Thyroid gland (tissue), 4 donors: ENCODE measurements around the gene DOP1A. TPM values are rescaled to one million over a fixed set of nuclear protein-coding genes. Genes with fewer than 3 reads are reported as not detected.

Experiments
- DNase-seq, 2 donors: peaks; one replicate each; pipeline ENCODE4 v3.0.0-alpha.2; 2019
- H3K27ac ChIP-seq, 3 donors: fragments of 200-600 bp; sonication (generic); 1 replicate in 2 of 3; 2 replicates in 1 of 3; pipeline ENCODE4 v1.5.1; 2016 to 2019; ENCODE audit warnings: mild to moderate bottlenecking in 1 of 3, moderate library complexity in 1 of 3
- H3K27me3 ChIP-seq: fragments of 200-600 bp; sonication (generic); one replicate; pipeline ENCODE4 v1.5.1; 2019
- H3K36me3 ChIP-seq, 2 donors: fragments of 200-600 bp; sonication (generic); one replicate each; pipeline ENCODE4 v1.5.1; 2016 to 2019
- H3K4me1 ChIP-seq, 2 donors: fragments of 200-600 bp; sonication (generic); one replicate each; pipeline ENCODE4 v1.5.1; 2017 to 2019
- H3K4me3 ChIP-seq, 3 donors: fragments of 200-600 bp; sonication (generic); replicated peaks in 1 of 3; 1 replicate in 2 of 3; 2 replicates in 1 of 3; pipeline ENCODE4 v1.5.1; 2016; ENCODE audit warnings: mild to moderate bottlenecking in 1 of 3
- H3K9me3 ChIP-seq: fragments of 200-600 bp; sonication (generic); one replicate; pipeline ENCODE4 v1.5.1; 2017
- POLR2A ChIP-seq, 2 donors: fragments of 450-650 bp; IDR thresholded peaks; one replicate each; pipeline ENCODE4 v1.6.1; 2017; ENCODE audit warnings: antibody characterized with exemption in 2 of 2, mild to moderate bottlenecking in 2 of 2, moderate library complexity in 1 of 2
- WGBS, 2 donors: methylation state at CpG; one replicate each; pipeline ENCODE4 v1.1.5; 2017; 5-methylcytosine and 5-hydroxymethylcytosine counted together
- intact Hi-C: fragments of 100-400 bp; cut with DNase I; formaldehyde crosslinking; loops from one replicate; pipeline ENCODE4 v1.15.1; 2023
- total RNA-seq, 4 donors: library from RNA; depleted of rRNA; stranded (reverse); fragments of >200 nt; gene quantifications; one replicate each; pipeline ENCODE4 v1.2.3, GENCODE V29; 2016
- TF ChIP-seq, protein P1 (sequence below), 6 experiments: fragments of 200-600 bp in 3 of 6; fragments of 450-650 bp in 3 of 6; sonication (generic) in 3 of 6; IDR thresholded peaks; one replicate each; pipeline ENCODE4 v1.5.1; 2016 to 2019; ENCODE audit warnings: antibody characterized with exemption in 6 of 6, mild to moderate bottlenecking in 2 of 6, inconsistent platforms in 1 of 6, moderate library complexity in 1 of 6

The DOP1A gene
- total RNA-seq, 4 donors from 2014 or later: 31.6 to 58.4 (median 54.2) TPM

DNA sequence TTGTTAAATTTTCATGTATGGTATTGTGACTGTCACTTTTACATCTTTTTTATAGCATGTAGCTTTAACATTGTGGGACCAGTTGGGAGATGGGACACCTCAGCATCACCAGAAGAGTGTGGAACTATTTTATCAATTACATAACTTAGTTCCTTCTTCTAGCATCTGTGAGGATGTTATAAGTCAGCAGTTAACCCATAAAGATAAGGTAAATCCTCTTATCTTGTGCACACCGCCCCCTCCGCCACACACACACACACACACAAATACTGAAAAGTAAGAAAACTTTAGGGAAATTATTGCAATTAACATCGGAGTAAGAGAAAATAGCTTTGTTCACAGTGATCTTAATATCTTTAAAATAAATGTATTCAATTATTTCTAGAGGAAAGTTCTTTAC, 64.7 kb downstream of the DOP1A start:
- no peak overlapping the region for H3K4me3 ChIP-seq
- H3K27ac ChIP-seq: no peak overlapping the region
- peaks cover 25% of the 10 kb centered on the region in 2 donors for H3K36me3 ChIP-seq
- intact Hi-C loops: loop anchor here (10.0 kb wide), 1 partner anchor 47 kb away; no protein-coding TSS in a partner anchor
- DNase-seq: no peak
- TF ChIP-seq POLR2A (IDR thresholded peaks at IDR 0.05): no peak
- TF ChIP-seq, protein P1, sequence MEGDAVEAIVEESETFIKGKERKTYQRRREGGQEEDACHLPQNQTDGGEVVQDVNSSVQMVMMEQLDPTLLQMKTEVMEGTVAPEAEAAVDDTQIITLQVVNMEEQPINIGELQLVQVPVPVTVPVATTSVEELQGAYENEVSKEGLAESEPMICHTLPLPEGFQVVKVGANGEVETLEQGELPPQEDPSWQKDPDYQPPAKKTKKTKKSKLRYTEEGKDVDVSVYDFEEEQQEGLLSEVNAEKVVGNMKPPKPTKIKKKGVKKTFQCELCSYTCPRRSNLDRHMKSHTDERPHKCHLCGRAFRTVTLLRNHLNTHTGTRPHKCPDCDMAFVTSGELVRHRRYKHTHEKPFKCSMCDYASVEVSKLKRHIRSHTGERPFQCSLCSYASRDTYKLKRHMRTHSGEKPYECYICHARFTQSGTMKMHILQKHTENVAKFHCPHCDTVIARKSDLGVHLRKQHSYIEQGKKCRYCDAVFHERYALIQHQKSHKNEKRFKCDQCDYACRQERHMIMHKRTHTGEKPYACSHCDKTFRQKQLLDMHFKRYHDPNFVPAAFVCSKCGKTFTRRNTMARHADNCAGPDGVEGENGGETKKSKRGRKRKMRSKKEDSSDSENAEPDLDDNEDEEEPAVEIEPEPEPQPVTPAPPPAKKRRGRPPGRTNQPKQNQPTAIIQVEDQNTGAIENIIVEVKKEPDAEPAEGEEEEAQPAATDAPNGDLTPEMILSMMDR (IDR thresholded peaks at IDR 0.05): no peak
- WGBS, 2 donors: 95 to 97% methylated on average over 3 of the region's 3 CpGs
- H3K27me3 ChIP-seq: no peaks in the 10 kb centered on the region
- no peaks in the 10 kb centered on the region for H3K9me3 ChIP-seq
- no peaks in the 10 kb centered on the region for H3K4me1 ChIP-seq

DNA sequence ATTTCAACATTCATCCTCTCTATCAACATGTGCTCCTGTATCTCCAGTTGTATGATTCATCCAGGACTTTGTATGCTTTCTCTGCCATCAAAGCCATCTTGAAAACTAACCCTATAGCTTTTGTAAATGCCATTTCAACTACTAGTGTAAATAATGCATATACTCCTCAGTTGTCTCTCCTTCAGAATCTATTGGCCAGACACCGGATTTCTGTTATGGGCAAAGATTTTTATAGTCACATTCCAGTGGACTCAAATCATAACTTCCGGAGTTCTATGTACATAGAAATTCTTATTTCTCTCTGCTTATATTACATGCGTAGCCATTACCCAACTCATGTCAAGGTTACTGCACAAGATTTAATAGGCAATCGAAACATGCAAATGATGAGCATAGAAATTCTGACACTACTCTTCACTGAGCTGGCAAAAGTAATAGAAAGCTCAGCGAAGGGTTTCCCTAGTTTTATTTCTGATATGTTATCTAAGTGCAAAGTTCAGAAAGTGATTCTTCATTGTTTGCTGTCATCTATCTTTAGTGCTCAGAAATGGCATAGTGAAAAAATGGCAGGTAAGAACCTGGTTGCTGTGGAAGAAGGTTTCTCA, 70.7 kb downstream of the DOP1A start:
- no peak overlapping the region for H3K27ac ChIP-seq
- H3K4me1 ChIP-seq: no peaks in the 10 kb centered on the region
- no peak overlapping the region for H3K4me3 ChIP-seq
- no peaks in the 10 kb centered on the region for H3K27me3 ChIP-seq
- WGBS, 2 donors: 97 to 98% methylated on average over 5 of the region's 5 CpGs
- H3K9me3 ChIP-seq: no peaks in the 10 kb centered on the region
- TF ChIP-seq, protein P1 (IDR thresholded peaks at IDR 0.05): no peak
- no peak for TF ChIP-seq POLR2A (IDR thresholded peaks at IDR 0.05)
- intact Hi-C loops: loop anchor here (10.0 kb wide), 1 partner anchor 53 kb away; no protein-coding TSS in a partner anchor
- H3K36me3 ChIP-seq: peaks cover 10 to 25% of the 10 kb centered on the region in 2 donors
- no peak for DNase-seq

DNA sequence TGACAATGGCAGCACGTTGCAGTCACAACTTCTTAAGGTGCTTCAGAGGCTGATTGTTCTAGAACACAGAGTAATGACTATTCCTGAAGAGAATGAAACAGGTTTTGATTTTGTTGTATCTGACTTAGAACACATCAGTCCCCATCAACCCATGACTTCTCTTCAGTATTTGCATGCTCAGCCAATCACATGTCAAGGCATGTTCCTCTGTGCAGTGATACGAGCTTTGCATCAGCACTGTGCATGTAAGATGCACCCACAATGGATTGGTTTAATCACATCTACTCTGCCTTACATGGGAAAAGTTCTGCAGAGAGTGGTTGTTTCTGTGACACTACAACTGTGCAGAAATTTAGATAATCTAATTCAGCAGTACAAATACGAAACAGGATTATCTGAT, 71.3 kb downstream of the DOP1A start:
- DNase-seq: no peak
- Histone ChIP-seq H3K9me3 (no peaks in the 10 kb centered on the region), H3K36me3 (peaks cover 10 to 30% of the 10 kb centered on the region in 2 donors), H3K4me1 (no peaks in the 10 kb centered on the region), H3K4me3 (no peak overlapping the region), H3K27me3 (no peaks in the 10 kb centered on the region), H3K27ac (no peak overlapping the region)
- intact Hi-C loops: loop anchor here (10.0 kb wide), 1 partner anchor 54 kb away; no protein-coding TSS in a partner anchor
- TF ChIP-seq, protein P1 (IDR thresholded peaks at IDR 0.05): no peak
- no peak for TF ChIP-seq POLR2A (IDR thresholded peaks at IDR 0.05)
- WGBS, 2 donors: 90 to 94% methylated on average over 3 of the region's 3 CpGs

DNA sequence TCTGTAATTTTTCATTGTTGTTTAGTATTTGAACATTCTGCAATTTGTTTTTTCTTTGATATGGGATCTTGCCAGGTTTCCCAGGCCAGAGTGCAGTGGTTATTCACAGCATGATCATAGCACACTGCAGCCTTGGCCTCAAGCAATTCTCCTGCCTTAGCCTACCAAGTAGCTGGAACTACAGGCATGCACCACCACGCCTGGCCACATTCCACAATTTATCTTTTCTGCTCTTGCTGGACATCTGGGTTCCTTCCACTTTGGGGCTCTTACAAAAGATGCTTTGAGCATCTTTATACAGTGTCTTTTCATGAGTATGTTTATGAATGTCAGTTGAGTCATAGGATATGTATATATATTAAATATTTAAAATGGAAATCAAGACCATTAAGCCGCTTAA, 83.6 kb downstream of the DOP1A start:
- Histone ChIP-seq H3K27ac (no peak overlapping the region), H3K4me3 (no peak overlapping the region), H3K4me1 (peaks cover 0 to 3% of the 10 kb centered on the region in 2 donors), H3K27me3 (no peaks in the 10 kb centered on the region), H3K9me3 (no peaks in the 10 kb centered on the region), H3K36me3 (peaks cover 0 to 15% of the 10 kb centered on the region in 2 donors)
- WGBS, 2 donors: 92 to 95% methylated on average over 2 of the region's 2 CpGs
- TF ChIP-seq, protein P1 (IDR thresholded peaks at IDR 0.05): no peak
- TF ChIP-seq POLR2A (IDR thresholded peaks at IDR 0.05): no peak
- no peak for DNase-seq
- intact Hi-C loops: no loop called here

DNA sequence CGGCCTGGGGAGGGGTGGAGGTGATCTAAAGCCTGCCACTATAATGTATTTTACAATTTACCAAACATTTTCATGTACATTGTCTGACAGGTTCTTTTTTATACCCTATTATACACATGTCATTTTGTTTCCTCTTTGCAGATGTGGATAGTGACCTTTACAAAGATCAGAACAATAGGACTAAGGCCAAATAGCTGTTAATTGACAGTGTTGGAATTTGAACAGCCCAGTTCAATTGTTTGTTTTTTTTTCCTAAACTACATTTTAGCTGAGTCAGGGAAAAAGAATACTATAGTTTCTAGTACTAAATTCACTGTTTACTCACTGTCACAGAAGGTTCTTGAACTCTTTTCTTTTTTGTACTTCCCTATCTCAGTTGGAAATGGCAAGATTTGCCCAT, 85.4 kb downstream of the DOP1A start:
- no peak for DNase-seq
- Histone ChIP-seq H3K4me1 (peaks cover 0 to 3% of the 10 kb centered on the region in 2 donors), H3K27me3 (no peaks in the 10 kb centered on the region), H3K9me3 (no peaks in the 10 kb centered on the region), H3K36me3 (peaks cover 0 to 20% of the 10 kb centered on the region in 2 donors), H3K4me3 (no peak overlapping the region), H3K27ac (no peak overlapping the region)
- WGBS, 2 donors: 78 to 86% methylated on average over 1 of the region's 1 CpG
- intact Hi-C loops: no loop called here
- TF ChIP-seq, protein P1 (IDR thresholded peaks at IDR 0.05): no peak
- no peak for TF ChIP-seq POLR2A (IDR thresholded peaks at IDR 0.05)
